GM20431 (cell line): ENCODE measurements around the gene NF1.
"Not testable (repeated sequence)": the region's sequence is repeated elsewhere in the genome, so short reads cannot be mapped to it uniquely, and the experiment has no call there.

Experiments used
- in situ Hi-C: fragments of 300-500 bp; cut with MseI, MboI; formaldehyde crosslinking; loops from one replicate; pipeline ENCODE4 v1.15.0; 2020; ENCODE audit warnings: low sequenced_read_pairs; ENCODE audit not compliant: unreplicated experiment

NF1 gene

GRCh38 chr17:31314782-31315100 is 220.0 kb downstream of the NF1 start:
- in situ Hi-C loops: no loop called here

GRCh38 chr17:31318298-31318801 is 223.6 kb downstream of the NF1 start:
- in situ Hi-C loops: no loop called here

GRCh38 chr17:31318851-31319661 is 224.3 kb downstream of the NF1 start:
- in situ Hi-C loops: no loop called here

GRCh38 chr17:31320241-31320640 is 225.5 kb downstream of the NF1 start:
- in situ Hi-C loops: no loop called here

GRCh38 chr17:31320791-31321190 is 226.0 kb downstream of the NF1 start:
- in situ Hi-C loops: no loop called here

- in situ Hi-C loops: no loop called here
Measured at GRCh38 chr17:31321481-31321880, 226.7 kb downstream of the NF1 start, which contains the start of gene EVI2A. EVI2A (minus strand) TSS chr17:31321622; CDS start chr17:31319013, 2,609 bp downstream.

- in situ Hi-C loops: no loop called here
Measured at GRCh38 chr17:31321966-31322365, 227.2 kb downstream of the NF1 start.

GRCh38 chr17:31323551-31323950 is 228.8 kb downstream of the NF1 start:
- in situ Hi-C loops: no loop called here

- in situ Hi-C loops: no loop called here
Measured at GRCh38 chr17:31327534-31328159, 232.9 kb downstream of the NF1 start.

GRCh38 chr17:31328160-31328535 is 233.4 kb downstream of the NF1 start:
- in situ Hi-C loops: no loop called here

- in situ Hi-C loops: no loop called here
Measured at GRCh38 chr17:31329221-31329620, 234.4 kb downstream of the NF1 start.

GRCh38 chr17:31339906-31340661 is 245.3 kb downstream of the NF1 start:
- in situ Hi-C loops: no loop called here

- in situ Hi-C loops: not testable (repeated sequence)
Measured at GRCh38 chr17:31345191-31345747, 250.5 kb downstream of the NF1 start.

GRCh38 chr17:31349454-31349853 is 254.7 kb downstream of the NF1 start:
- in situ Hi-C loops: no loop called here

- in situ Hi-C loops: no loop called here
Measured at GRCh38 chr17:31355935-31356334, 261.2 kb downstream of the NF1 start.

- in situ Hi-C loops: no loop called here
Measured at GRCh38 chr17:31357091-31357490, 262.3 kb downstream of the NF1 start.

- in situ Hi-C loops: no loop called here
Measured at GRCh38 chr17:31357839-31358394, 263.1 kb downstream of the NF1 start.

- in situ Hi-C loops: no loop called here
Measured at GRCh38 chr17:31364012-31364411, 269.2 kb downstream of the NF1 start.

- in situ Hi-C loops: no loop called here
Measured at GRCh38 chr17:31366088-31366487, 271.3 kb downstream of the NF1 start.

- in situ Hi-C loops: no loop called here
Measured at GRCh38 chr17:31369266-31369665, 274.5 kb downstream of the NF1 start.
